ENCODE results near the gene HHAT.

- TF ChIP-seq, protein P1, sequence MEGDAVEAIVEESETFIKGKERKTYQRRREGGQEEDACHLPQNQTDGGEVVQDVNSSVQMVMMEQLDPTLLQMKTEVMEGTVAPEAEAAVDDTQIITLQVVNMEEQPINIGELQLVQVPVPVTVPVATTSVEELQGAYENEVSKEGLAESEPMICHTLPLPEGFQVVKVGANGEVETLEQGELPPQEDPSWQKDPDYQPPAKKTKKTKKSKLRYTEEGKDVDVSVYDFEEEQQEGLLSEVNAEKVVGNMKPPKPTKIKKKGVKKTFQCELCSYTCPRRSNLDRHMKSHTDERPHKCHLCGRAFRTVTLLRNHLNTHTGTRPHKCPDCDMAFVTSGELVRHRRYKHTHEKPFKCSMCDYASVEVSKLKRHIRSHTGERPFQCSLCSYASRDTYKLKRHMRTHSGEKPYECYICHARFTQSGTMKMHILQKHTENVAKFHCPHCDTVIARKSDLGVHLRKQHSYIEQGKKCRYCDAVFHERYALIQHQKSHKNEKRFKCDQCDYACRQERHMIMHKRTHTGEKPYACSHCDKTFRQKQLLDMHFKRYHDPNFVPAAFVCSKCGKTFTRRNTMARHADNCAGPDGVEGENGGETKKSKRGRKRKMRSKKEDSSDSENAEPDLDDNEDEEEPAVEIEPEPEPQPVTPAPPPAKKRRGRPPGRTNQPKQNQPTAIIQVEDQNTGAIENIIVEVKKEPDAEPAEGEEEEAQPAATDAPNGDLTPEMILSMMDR (conservative IDR thresholded peaks at IDR 0.05; ENCODE audit: low read length): no peak
- no peak for TF ChIP-seq EZH2phosphoT487 (IDR thresholded peaks at IDR 0.05; ENCODE audit: borderline replicate concordance)
These were observed 90.4 kb downstream of the HHAT start for GRCh38 chr1:210418863-210419650.

Measured in Loucy (cell line).